GM19395 (cell line): Measurements from ENCODE around the gene DDX49.

Experiments
- ATAC-seq: cut with Tn5 transposase; IDR thresholded peaks from one replicate; pipeline ENCODE4 v1.9.1; 2021; ENCODE audit warnings: mild to moderate bottlenecking, moderate library complexity; ENCODE audit not compliant: unreplicated experiment

Gene DDX49

GRCh38 chr19:18969931-18970659 is 50.6 kb downstream of the DDX49 start:
- no peak for ATAC-seq

GRCh38 chr19:18972301-18972811 is 52.8 kb downstream of the DDX49 start:
- ATAC-seq: no peak

- ATAC-seq: no peak
Observed at GRCh38 chr19:18972851-18973250, 53.3 kb downstream of the DDX49 start.

GRCh38 chr19:18975011-18975410 is 55.5 kb downstream of the DDX49 start:
- no peak for ATAC-seq

- ATAC-seq: no peak
Observed at GRCh38 chr19:18975869-18976268, 56.4 kb downstream of the DDX49 start.
